PC-9 (cell line): Measurements from ENCODE around the gene GIGYF2. TPM values are rescaled to one million over a fixed set of nuclear protein-coding genes. Genes with fewer than 3 reads are reported as not detected.

Source experiments
- BruUV-seq: library from RNA; stranded (reverse); fragments of 400-500 nt; replicated peaks from 2 replicates; lab custom pipeline; 2021; lab: Mats Ljungman, UMichigan
- CTCF ChIA-PET: fragments of 300-600 bp; sonication (Branson Sonifier 250); formaldehyde crosslinking; loops from one replicate; lab custom pipeline; 2022; ENCODE audit warnings: antibody characterized with exemption; lab: Charles Lee
- POLR2A ChIA-PET: fragments of 300-600 bp; sonication (Branson Sonifier 250); formaldehyde crosslinking; loops from one replicate; lab custom pipeline; 2022; ENCODE audit warnings: antibody characterized with exemption; ENCODE audit not compliant: unreplicated experiment; lab: Charles Lee
- DNase-seq, 2 experiments: peaks; one replicate each; pipeline versions ENCODE4 v3.0.0 to v3.0.0-alpha.2; 2015 to 2022; ENCODE audit warnings: mixed read lengths in 1 of 2
- H2AFZ ChIP-seq: fragments of 200-600 bp; sonication (generic); 2 replicates; pipeline ENCODE4 v1.8.1; 2017; ENCODE audit warnings: antibody characterized with exemption
- H3F3A ChIP-seq: fragments of 200-600 bp; sonication (generic); 2 replicates; pipeline ENCODE4 v1.8.1; 2017; ENCODE audit warnings: antibody characterized with exemption, mild to moderate bottlenecking, low read depth; ENCODE audit not compliant: insufficient read depth
- H3K27ac ChIP-seq: fragments of 200-600 bp; sonication (generic); 2 replicates; pipeline ENCODE4 v1.6.1; 2016; ENCODE audit warnings: mixed run types
- H3K27me3 ChIP-seq: fragments of 200-600 bp; sonication (generic); 2 replicates; pipeline ENCODE4 v1.6.1; 2016; ENCODE audit warnings: low read depth, mixed run types; ENCODE audit not compliant: insufficient read depth
- H3K36me3 ChIP-seq: fragments of 200-600 bp; sonication (generic); 2 replicates; pipeline ENCODE4 v1.6.1; 2016; ENCODE audit warnings: low read depth, mixed run types
- H3K4me1 ChIP-seq: fragments of 200-600 bp; sonication (generic); replicated peaks from 2 replicates; pipeline ENCODE4 v1.6.1; 2016; ENCODE audit warnings: mixed run types; ENCODE audit not compliant: insufficient read depth
- H3K4me2 ChIP-seq: fragments of 200-600 bp; sonication (generic); 2 replicates; pipeline ENCODE4 v1.6.1; 2017; ENCODE audit warnings: mixed run types
- H3K4me3 ChIP-seq: fragments of 200-600 bp; sonication (generic); 2 replicates; pipeline ENCODE4 v1.6.1; 2016; ENCODE audit warnings: mixed run types
- H3K79me2 ChIP-seq: fragments of 200-600 bp; sonication (generic); 2 replicates; pipeline ENCODE4 v1.6.1; 2017; ENCODE audit warnings: low read depth, mixed run types
- H3K9me2 ChIP-seq: fragments of 200-600 bp; sonication (generic); 2 replicates; pipeline ENCODE4 v1.8.1; 2017; ENCODE audit warnings: mild to moderate bottlenecking; ENCODE audit not compliant: insufficient read depth
- H3K9me3 ChIP-seq: fragments of 200-600 bp; sonication (generic); 2 replicates; pipeline ENCODE4 v1.8.1; 2016; ENCODE audit warnings: low read depth; ENCODE audit not compliant: insufficient read depth
- H4K20me1 ChIP-seq: fragments of 200-600 bp; sonication (generic); 2 replicates; pipeline ENCODE4 v1.8.1; 2017; ENCODE audit not compliant: insufficient read depth
- EZH2 ChIP-seq: fragments of 200-600 bp; sonication (generic); IDR thresholded peaks from 2 replicates; pipeline ENCODE4 v1.8.0; 2017; ENCODE audit warnings: antibody characterized with exemption, low read depth
- intact Hi-C: fragments of 100-400 bp; cut with micrococcal nuclease; formaldehyde crosslinking; loops from one replicate; pipeline ENCODE4 v1.10.0; 2022; ENCODE audit not compliant: unreplicated experiment
- total RNA-seq: library from RNA; stranded (reverse); gene quantifications from 2 replicates; pipeline ENCODE4 v1.2.3, GENCODE V29; 2021
- TF ChIP-seq, protein P1 (sequence below): fragments of 200-600 bp; sonication (generic); conservative IDR thresholded peaks from 2 replicates; pipeline ENCODE4 v1.6.1; 2017; ENCODE audit warnings: mixed run types, antibody characterized with exemption, mild to moderate bottlenecking, moderate library complexity

The GIGYF2 gene
- total RNA-seq, 1 experiment from 2014 or later: 86.4 TPM

DNA sequence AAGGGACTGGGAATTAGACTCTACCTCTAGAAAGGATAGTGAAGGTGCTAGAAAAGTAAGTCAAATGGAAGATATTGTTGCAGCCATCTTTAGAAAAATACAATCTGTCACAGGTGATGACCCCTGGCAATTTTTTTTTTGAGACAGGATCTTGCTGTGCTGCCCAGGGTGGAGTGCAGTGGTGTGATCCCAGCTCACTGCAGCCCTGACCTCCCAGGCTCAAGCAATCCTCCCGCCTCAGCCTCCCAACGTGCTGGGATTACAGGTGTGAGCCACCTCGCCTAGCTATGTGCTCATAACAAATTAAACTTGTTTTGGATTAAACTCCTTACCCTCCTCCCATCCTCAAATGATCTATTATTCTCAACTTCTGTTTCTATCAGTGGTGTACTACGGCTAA is 3.8 kb upstream of the GIGYF2 start:
- no peak overlapping the region for H3K4me2 ChIP-seq
- no peaks in the 10 kb centered on the region for H3K9me2 ChIP-seq
- peaks cover 10% of the 10 kb centered on the region for H3K4me1 ChIP-seq
- H3K9me3 ChIP-seq: no peaks in the 10 kb centered on the region
- no peaks in the 10 kb centered on the region for H3K36me3 ChIP-seq
- DNase-seq: peak in 1 of 2 experiments; percentile 8
- intact Hi-C loops: no loop called here
- peaks cover 5% of the 10 kb centered on the region; the same call in 1 of the 2 replicates for H3F3A ChIP-seq
- no peak overlapping the region for H3K27ac ChIP-seq
- BruUV-seq: no TSS peak
- no peak overlapping the region for H2AFZ ChIP-seq
- no peaks in the 10 kb centered on the region for H3K27me3 ChIP-seq
- TF ChIP-seq EZH2: no peak
- TF ChIP-seq, protein P1, sequence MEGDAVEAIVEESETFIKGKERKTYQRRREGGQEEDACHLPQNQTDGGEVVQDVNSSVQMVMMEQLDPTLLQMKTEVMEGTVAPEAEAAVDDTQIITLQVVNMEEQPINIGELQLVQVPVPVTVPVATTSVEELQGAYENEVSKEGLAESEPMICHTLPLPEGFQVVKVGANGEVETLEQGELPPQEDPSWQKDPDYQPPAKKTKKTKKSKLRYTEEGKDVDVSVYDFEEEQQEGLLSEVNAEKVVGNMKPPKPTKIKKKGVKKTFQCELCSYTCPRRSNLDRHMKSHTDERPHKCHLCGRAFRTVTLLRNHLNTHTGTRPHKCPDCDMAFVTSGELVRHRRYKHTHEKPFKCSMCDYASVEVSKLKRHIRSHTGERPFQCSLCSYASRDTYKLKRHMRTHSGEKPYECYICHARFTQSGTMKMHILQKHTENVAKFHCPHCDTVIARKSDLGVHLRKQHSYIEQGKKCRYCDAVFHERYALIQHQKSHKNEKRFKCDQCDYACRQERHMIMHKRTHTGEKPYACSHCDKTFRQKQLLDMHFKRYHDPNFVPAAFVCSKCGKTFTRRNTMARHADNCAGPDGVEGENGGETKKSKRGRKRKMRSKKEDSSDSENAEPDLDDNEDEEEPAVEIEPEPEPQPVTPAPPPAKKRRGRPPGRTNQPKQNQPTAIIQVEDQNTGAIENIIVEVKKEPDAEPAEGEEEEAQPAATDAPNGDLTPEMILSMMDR: no peak
- H3K79me2 ChIP-seq: peaks cover 10% of the 10 kb centered on the region
- ChIA-PET CTCF (interaction anchor here (0.6 kb wide), 3 partner anchors 27 to 427 kb away, joined by 3 to 7 read pairs (median 3); no protein-coding TSS in a partner anchor), POLR2A (no interaction called here)
- H4K20me1 ChIP-seq: no peaks in the 10 kb centered on the region
- no peak overlapping the region for H3K4me3 ChIP-seq

DNA sequence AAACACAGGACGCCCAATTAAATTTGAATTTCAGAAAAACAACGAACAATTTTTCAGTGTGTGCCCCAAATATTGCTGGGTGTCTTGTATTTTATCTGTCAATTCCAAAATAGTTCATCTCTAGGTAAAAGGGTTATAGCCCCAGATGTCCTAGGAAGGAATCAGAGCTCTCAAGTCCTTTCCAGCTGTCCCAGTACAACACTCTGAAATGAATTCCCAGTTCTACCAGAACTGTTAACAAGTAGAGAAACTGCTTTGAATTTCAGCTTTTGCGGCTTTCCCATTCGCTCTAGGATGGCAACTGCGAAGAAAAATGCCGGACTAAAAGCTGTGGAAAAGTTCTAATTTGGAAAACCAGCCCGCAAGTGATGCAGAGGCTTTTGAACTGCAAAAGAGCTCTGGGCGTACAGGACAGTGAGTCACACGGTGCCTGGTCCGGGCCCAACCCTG is 497 bp upstream of the GIGYF2 start:
- Histone ChIP-seq H3K4me1 (peaks cover 33% of the 10 kb centered on the region), H3K27ac (no peak overlapping the region; the same call in 1 of the 2 replicates), H2AFZ (peak overlapping the region; percentile 72), H3F3A (peaks cover 5% of the 10 kb centered on the region; the same call in 1 of the 2 replicates), H3K9me3 (no peaks in the 10 kb centered on the region), H3K79me2 (peaks cover 43% of the 10 kb centered on the region), H3K27me3 (no peaks in the 10 kb centered on the region), H3K4me2 (peak overlapping the region; percentile 92), H3K9me2 (no peaks in the 10 kb centered on the region), H4K20me1 (peaks cover 19% of the 10 kb centered on the region; the same call in 1 of the 2 replicates), H3K4me3 (peak overlapping the region; percentile 88; the same call in 1 of the 2 replicates), H3K36me3 (0 out of 2 replicates have a peak, but pooled peaks cover 7% of the 10 kb centered on the region)
- BruUV-seq: TSS peak; percentile 98
- ChIA-PET CTCF (no interaction called here), POLR2A (interaction anchor here (0.7 to 1.1 kb wide), 2 partner anchors 257 to 354 kb away, joined by 3 read pairs; no protein-coding TSS in a partner anchor)
- intact Hi-C loops: no loop called here
- DNase-seq: no peak
- no peak for TF ChIP-seq EZH2
- TF ChIP-seq, protein P1: no peak

DNA sequence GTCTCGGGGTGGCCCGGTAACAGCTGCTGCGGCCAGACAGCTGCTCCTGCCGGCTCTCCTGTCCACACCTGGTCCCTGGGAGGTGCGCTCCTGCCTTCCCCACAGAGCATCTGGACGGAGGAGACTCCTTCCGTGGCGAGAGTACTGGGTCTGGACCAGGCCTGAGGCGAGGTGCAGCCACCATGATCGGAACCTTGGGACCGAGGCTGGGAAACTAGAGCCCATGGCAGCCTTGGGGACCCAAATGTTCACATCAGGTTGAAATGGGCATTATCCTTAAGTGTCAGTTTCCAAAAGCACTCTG is 628 bp downstream of the GIGYF2 start:
- Histone ChIP-seq H3K36me3 (0 out of 2 replicates have a peak, but pooled peaks cover 7% of the 10 kb centered on the region), H3K27ac (peak overlapping the region; percentile 79), H3K9me2 (no peaks in the 10 kb centered on the region), H3K27me3 (no peaks in the 10 kb centered on the region), H4K20me1 (peaks cover 31% of the 10 kb centered on the region; the same call in 1 of the 2 replicates), H3K4me1 (peaks cover 33% of the 10 kb centered on the region), H3K4me2 (peak overlapping the region; percentile 92), H3K79me2 (peaks cover 54% of the 10 kb centered on the region), H3F3A (peaks cover 5% of the 10 kb centered on the region; the same call in 1 of the 2 replicates), H2AFZ (peak overlapping the region; percentile 75), H3K9me3 (no peaks in the 10 kb centered on the region), H3K4me3 (peak overlapping the region; percentile 88)
- BruUV-seq: no TSS peak
- TF ChIP-seq, protein P1: no peak
- no peak for TF ChIP-seq EZH2
- CTCF ChIA-PET: interaction anchor here (0.6 to 0.7 kb wide), 2 partner anchors 1155 to 1554 kb away, joined by 4 to 9 read pairs; no protein-coding TSS in a partner anchor
- intact Hi-C loops: no loop called here
- DNase-seq: no peak
- POLR2A ChIA-PET: interaction anchor here (0.7 kb wide), 1 partner anchor 64 kb away, joined by 4 read pairs; no protein-coding TSS in a partner anchor
